GM19193 (cell line): ENCODE results near the gene BMPR1A.

ENCODE experiments used
- POLR2A ChIP-seq: IDR thresholded peaks from 4 replicates; pipeline ENCODE4 v1.6.1; 2011; ENCODE audit not compliant: insufficient read depth, insufficient read length; ENCODE audit errors: extremely low read depth

Gene BMPR1A

DNA sequence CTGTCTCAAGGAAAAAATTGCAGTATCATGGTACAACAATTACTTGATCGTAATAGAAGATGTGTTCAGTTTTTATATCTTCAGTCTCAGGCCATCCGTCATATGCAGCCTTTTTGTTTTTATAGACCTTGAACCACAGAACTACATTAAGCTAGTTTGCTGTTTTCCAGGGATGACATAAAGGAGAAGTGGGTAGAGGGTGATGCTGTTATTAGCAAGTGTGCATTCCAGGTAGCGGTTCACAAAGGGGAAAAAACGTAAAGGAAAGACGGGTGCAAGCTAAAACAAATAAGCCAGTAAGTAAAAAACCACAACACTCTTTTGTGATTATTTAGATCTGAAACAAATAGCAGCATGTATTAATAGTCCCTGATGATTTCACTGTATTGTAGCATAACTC is 71.7 kb downstream of the BMPR1A start:
- no peak for TF ChIP-seq POLR2A

DNA sequence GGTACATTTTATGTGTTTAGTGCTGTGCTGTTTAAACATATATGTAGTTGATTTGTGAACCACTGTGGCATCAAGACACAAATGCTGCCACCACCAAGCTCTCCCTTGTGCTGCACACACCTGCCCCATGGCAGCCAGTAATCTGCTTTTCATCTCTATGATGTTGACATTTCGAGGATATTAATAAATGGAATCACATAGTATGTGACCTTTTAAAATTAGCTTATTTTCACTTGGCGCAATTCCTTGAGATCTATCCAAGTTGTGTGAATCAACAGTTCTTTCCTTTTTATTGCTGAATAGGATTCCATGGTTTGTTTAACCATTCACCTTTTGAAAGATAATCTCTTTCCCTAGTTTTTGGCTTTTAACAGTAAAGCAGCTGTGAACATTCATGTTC is 73.1 kb downstream of the BMPR1A start:
- no peak for TF ChIP-seq POLR2A

DNA sequence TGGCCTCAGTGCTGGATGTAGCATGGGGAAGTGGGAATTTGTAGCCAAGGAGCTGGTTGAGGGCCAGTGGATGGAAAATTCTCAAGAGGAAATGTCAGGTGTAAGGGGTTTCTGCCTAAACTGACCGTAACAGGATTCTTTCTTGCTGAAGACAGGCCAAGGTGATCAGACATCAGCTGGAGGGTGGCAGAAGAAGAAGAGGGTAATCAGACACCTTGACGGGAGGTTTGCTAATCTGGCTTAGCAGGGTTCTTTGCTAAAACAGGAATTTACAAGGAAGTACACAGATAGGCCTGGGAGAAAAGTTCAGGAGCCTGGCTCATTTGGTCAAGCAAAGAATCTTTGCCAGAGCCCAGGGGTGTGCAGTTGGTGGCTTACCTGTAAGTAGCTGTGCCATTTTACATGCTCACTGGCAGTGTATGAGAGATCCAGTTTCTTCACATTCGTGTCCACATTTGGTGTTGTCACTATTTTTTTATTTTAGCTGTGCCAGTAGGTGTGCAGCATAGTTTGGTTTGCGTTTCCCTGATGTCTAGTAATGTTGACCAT is 73.7 kb downstream of the BMPR1A start:
- TF ChIP-seq POLR2A, result no peak

DNA sequence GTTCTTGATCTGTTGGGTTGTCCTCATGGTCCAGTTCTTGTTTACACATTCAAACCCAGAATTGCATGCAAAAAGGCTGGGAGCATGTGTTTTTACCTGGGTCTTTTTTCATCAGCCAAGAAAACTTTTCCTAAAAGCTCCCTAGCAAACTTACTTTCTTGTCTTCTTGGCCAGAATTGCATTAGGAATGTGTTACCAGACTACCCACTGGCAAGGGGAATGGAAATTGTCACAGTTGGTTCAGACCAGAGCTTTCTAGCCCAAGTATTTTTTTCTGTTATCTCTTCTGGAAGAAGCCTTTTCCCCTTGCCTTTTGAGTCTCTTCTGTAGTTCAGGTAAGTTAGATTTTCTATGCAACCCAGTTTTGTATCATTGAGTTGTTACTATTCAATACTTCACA is 77.5 kb downstream of the BMPR1A start:
- no peak for TF ChIP-seq POLR2A

DNA sequence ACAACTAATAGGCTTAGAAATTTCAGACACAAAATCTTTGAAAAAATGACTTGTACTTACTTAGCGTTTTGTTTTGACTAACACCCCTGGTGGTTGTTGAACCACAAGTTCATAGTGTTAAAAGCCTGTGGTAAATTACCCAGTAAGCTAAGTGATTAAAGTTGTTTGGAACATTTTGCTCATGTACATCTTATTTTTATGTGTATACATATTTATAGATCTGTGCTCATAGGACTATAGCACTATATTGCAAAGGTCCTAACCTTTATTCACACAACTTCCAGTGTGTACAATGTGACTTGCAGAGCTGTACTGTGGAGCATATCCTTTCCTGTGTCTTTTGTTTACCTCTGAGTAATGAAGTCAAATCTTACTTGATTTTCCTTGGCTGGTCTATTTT is 79.6 kb downstream of the BMPR1A start:
- TF ChIP-seq POLR2A, result no peak

DNA sequence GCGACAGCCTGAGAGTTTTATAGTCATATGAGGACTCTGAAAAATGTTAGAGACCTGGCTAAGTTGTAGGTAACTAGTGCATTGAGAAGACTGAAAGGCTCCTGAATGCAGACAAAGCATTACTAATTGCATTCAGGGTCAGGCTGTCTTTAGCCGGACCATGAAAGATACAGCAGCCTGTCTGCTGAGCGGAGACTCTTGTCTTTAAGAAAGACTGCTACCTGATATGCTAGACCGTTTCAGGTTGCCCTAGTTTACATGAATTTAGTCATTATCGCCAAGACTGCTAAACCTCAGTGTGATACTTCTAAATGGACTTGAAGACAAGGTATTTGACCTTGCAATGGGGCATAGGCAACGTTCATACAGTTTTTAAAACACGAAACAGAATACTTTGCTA is 81.2 kb downstream of the BMPR1A start:
- TF ChIP-seq POLR2A, result no peak

DNA sequence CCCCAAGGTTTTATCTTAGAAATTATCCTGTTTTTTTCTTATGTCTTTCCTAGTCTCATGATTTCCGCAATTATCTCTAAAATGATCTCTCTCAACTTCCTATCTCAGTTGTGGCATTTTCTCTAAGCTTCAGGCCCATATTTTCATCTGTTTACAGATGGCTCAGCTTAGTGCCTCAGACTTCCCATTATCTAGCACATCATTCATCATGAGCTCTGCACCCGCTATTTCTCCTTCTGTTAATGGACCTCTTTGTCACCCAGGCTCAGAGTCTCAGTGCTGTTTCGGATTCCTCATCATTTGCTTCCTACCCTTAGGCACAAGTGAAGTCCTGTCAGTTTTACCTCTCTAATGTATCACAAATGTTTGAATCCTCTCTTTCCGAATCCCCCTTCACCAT is 84.1 kb downstream of the BMPR1A start:
- no peak for TF ChIP-seq POLR2A

DNA sequence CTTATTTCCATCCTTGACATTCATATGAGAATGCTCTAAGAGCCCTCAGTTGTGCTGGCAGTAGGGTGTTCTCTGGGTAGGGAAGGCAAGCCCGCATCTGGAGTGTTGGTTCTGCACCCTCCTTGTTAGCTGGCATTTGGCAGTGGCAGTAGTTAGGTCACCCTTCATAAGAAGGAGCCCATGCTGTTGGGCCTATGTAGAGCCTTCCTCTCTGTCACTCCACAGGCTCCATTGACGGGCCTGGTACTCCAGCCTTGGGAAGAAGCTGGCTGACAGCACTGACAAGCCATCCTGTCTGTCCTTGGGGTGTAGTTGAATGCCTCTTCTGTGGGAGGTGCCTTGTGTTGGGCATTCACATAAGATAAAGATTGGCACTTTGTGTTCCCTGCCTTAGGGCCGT is 89.7 kb downstream of the BMPR1A start:
- no peak for TF ChIP-seq POLR2A

DNA sequence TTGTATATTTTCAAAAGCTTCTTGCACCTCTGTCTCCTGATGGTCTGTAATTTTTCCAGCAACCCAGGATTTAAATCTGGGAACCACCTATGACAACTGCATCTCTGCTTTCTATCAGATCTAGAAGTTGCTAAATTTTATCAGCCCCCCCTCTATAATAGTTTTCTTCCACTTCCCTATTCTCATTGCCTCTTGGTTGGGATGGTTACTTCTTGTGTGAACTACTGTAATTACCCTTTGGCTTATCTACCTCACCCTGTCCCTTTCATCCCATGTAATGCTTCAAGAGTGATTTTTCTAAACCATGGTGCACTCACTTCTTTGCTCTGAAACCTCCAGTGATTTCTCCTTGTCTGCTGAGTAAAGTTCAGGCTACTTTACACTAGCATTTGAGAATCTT is 92.3 kb downstream of the BMPR1A start:
- TF ChIP-seq POLR2A, result no peak

DNA sequence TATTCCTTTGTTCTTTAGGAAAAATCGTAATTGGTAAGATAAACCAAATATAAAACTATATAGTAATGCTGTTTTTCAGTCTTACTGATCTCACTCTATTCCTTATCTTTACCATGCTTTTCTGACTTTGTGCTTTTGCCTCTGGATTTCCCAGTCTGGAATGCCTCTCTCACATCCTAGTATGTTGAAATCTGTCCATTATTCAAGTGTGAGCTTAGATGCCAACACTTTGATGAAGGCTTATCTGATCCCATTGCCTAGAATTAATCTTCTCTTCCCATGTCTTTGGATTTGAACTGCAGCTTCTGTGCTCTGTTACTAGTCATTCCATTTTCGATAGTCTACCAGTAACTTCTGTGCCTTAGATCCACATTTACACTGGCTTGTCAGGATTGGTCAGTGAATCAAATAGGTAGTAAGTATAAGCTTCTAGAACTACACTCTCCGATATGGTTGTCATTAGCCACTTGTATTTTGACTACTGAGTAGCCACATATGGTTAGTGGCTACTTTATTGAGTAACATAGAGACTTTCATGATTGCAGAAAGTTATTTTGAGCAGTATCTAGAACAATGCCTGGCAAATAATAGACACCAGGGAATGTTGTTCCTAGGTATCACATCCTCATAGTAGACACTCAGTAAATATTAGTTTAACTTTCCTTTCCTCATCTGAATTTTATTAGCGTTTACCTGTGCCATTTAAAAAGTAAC is 92.9 kb downstream of the BMPR1A start:
- no peak for TF ChIP-seq POLR2A

DNA sequence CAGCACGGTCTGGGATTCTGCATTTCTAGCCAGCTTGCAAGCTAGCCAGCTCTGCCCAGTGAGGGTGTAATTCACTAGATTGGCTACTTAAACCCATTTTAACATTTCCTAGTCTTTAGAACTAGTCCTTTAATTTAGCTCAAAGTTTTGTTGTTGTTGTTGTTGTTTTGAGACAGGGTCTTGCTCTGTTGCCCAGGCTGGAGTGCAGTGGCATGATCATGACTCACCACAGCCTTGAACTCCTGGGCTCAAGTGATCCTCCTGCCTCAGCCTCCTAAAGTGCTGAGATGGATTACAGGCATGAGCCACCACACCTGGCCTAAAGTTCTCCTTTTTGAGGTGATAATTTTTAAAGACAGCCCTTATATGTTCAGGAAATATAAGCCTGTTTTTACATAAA is 94.1 kb downstream of the BMPR1A start:
- no peak for TF ChIP-seq POLR2A

DNA sequence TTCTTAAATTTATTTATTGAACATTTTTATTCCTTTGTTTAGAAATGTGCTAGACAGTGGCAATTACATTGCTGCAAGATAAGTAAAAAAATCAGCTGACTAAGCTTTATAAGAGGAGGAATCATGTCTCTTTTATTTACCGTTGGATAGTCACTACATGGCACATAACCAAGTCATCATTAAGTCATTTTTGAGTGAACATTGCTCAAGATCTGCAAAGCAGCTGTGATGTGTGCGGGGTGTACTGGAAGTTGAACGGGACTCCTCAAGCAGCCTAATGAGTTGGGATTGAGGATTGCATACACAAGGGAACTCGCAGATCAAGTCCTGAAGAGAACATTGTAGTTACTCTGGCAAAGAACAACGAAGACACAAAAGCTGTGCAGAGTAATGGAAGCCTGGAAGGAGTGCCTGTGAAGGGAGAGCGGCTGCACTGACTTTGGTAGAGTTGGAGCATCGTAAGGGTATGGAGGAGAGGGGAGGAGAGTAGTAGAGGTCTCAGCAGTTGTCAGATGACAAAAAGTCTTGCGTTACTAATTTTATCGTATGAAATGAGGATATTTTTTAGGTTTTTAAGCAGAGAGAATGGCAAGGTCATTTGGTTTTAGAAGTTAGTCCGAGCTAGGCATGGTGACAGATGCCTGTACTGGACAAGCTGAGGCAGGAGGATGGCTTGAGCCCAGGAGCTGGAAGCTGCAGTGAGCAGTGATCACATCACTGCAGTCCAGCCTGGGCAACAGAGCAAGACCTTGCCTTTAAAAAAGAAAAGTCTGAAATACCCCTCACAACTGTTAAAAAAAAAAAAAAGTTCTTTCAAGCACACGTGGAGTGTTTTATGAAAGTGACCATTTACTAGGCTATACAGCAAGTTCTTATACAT is 95.1 kb downstream of the BMPR1A start:
- no peak for TF ChIP-seq POLR2A

DNA sequence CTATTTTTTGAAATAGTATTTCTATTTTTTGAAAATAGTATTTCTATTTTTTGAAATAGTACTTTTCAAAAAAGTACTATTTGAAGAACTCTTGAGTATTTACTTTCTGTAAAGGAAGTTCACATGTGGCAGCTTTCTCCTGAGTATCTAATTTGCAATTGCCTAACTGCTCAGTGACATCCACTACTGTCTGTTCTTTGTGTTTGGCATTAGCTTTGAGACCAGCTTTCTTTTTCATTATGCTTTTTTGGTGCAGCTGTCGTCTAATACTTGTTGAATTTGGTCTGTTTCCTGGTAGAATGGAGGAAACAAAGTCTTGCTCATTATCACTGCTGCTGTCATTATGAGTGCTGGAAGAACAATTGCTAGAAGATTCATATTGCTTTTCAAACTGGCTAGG is 99.1 kb downstream of the BMPR1A start:
- no peak for TF ChIP-seq POLR2A

DNA sequence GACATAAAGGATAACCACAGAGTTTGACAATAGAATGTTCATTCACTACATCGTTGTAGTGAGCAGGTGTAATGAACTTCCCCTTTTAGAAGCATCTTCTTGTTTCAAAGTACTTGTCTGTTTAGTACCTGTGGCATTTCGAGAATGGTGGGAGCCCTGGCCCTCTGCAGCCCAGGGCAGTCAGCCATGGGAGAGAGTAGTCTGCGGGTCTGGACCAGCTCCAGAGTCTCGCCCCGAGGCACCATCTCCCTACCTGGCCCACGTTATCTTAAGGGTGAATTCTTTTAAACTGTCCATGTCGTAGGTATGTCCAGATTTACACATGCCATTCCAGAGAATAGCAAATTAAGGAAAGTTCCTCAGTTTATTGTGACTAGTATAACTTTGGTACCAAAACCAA is 99.7 kb downstream of the BMPR1A start:
- no peak for TF ChIP-seq POLR2A

DNA sequence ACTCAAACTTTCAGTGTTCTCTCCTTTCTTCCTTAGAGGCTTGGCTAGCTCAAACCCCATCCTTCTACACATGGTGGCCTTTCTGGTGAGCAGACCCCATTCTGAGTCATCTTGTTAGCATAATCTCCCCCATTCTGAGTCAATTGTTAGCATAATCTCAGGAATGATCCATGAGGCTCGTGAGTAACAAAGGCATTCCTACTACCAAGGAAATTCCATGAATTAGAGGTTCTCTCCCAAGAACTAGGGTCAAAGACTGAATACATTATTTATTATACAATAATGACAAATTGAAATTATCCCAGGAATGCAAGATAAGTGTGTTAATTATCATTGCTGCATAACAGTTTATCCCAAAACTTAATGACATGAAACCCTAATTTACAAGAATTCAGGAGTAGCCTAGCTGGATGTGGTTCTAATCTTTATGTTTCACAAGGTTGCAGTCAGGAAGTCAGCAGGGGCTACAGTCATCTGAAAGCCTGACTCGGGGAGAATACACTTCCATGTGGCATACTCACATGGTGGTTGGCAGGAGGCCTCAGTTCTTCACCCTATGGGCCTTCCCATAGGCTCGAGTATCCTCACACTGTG is 100.8 kb downstream of the BMPR1A start:
- no peak for TF ChIP-seq POLR2A

DNA sequence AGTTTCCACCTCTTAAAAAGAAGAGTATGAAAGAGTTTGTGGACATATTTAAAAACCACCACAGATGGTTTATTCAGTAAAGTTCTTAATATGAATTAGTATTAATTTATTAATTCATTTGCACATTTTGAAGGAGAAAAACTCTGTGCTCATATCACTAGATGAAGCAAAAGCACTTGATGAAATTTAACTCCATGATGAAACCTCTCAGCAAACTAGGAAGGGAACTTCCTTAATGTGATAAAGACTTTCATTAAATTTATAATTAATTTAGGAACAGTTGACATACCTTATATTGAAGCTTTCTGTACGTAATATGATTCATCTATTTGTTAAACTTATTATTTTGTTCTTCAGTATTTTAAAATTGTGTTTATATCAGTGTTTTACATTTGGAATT is 101.6 kb downstream of the BMPR1A start:
- TF ChIP-seq POLR2A, result no peak

DNA sequence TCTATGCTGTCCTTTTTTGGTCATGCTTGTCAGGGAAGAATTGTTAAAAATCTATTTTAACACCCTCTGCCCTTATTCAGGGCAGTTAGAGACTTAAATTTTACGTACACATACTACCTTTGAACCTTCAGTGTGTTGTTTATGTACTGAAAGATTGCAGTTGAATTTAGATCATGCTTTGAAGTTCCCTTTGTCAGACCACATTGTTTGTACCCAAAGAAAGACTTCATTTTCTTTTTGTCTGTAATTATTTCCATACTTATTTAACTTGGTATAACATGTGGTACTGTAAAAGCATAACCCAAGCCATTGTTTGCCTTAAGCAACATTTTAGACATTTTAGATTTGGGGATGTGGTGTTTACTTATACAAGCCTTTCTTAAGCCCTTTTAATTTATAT is 104.9 kb downstream of the BMPR1A start:
- TF ChIP-seq POLR2A, result no peak

DNA sequence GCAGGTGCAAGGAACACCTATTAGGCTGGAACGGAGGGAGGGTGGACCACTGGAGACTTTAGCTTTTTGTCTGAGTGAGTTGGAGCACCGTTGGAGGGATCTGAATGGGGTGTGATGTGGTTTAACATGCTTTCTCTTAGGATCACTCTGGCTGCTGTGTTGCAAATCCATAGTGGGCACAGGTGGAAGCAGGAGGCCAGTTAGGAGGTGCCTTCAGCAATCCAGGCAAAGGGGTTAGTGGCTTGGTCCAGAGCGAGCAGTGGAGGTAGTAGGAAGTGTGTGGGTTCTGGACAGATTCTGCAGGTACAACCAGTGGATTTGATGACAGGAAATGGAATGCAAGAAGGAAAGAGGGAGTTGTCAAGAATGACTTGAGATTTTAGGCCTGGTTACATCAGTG is 106.0 kb downstream of the BMPR1A start:
- TF ChIP-seq POLR2A, result no peak
